GM18907 (cell line): Measurements from ENCODE around the gene MDH2.
"Not testable (repeated sequence)": the region's sequence is repeated elsewhere in the genome, so short reads cannot be mapped to it uniquely, and the experiment has no call there.

Experiments
- ATAC-seq: cut with Tn5 transposase; IDR thresholded peaks from one replicate; pipeline ENCODE4 v1.9.1; 2021; ENCODE audit warnings: mild to moderate bottlenecking, moderate library complexity; ENCODE audit not compliant: unreplicated experiment

MDH2 gene

DNA sequence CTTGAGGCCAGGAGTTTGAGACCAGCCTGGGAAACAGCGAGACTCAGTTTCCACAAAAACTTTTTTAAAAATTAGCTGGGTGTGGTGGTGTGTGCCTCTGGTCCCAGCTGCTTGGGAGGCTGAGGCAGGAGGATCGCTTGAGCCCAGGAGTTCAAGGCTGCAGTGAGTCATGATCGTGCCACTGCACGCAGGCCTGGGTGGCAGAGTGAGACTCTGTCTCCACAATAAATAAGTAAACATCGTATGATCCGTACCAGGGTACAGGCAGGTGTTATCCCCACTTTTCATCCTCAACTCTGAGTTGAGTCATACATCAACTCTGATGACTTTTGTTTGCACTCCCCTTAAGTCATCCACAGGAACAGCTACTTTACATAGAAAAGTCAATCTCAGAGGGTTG, 58.2 kb downstream of the MDH2 start:
- ATAC-seq, result not testable (repeated sequence)

DNA sequence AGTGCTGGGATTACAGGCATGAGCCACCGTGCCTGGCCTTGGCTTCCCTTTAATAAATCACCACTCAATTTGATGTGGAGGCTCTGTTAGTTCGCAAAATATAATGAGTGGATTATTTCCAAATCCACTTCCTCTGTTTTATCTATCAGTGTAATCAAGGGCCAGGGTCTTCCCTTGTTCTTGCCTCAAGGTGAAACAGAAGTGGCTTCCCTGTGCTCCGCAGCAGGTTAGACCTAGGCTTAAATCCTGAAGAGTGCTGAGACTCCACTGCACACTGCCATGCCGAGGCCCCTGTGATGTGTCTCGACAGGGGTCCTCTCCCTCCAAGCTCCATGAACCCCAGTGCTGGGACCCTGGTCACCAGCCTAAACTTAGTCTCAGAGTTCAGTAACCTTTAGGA, 59.0 kb downstream of the MDH2 start:
- no peak for ATAC-seq

DNA sequence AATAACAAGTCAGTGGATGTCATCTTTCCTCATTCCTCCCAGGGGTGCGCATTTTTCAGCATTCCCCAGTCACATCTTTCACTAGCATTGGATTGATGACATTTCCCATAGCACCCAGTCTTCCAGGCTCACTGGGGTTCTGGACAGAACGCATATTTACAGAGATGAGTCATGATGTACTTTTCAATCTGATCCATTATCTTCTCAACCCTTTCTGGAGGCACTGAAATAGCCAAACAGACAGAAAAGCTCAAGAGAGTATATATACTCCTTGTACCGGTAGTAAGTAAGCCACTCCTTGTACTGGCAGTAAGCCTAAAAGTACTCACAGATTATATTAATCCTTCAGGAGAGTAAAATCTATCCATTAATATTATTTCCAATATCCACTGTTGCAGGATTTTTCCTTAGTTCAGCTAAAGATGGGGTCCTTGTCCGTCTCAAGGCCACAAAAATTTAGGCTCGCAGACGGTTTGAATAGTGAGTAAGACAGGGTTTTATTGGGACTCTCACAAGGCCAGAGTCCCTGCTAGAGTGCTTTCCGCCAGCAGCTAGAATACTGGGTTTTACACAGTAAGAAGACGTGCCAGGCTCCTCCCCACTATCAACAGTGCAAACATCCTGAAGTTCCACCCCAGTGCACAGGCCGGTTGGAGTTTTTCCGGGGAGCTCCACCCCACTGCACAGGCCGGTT, 60.8 kb downstream of the MDH2 start:
- no peak for ATAC-seq

- ATAC-seq, result not testable (repeated sequence)
These were observed 65.2 kb downstream of the MDH2 start for GRCh38 chr7:76113042-76113630.

DNA sequence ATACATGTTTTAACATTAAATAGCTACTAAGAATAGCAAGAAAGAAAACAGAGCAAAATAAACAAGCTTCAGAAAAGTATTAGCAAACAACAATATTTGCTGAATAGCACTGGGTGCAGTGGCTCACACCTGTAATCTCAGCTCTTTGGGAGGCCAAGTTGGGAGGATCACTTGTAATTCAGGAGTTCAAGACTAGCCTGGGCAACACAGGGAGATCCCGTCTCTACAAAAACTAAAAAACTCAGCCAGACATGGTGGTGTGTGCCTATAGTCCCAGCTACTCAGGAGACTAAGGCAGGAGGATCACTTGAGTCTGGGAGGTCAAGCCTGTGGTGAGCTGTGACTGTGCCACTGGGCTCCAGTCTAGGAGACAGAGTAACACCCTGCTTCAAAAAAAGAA, 66.8 kb downstream of the MDH2 start:
- ATAC-seq, result not testable (repeated sequence)
